GM23338 (cell line): ENCODE results near the gene TTLL5. TPM values are rescaled to one million over a fixed set of nuclear protein-coding genes. Genes with fewer than 3 reads are reported as not detected.

ENCODE experiments used
- ATAC-seq: fragments of 200-7000 bp; cut with Tn5 transposase; 3 replicates; pipeline ENCODE4 v1.9.1; 2020
- DNase-seq: peaks from one replicate; pipeline ENCODE4 v3.0.0-alpha.2; 2015; ENCODE audit warnings: low spot score
- H2AFZ ChIP-seq: fragments of 200-600 bp; sonication (generic); 2 replicates; pipeline ENCODE4 v1.8.0; 2016; ENCODE audit warnings: antibody characterized with exemption, mild to moderate bottlenecking, moderate library complexity
- H3F3A ChIP-seq: fragments of 200-600 bp; sonication (generic); replicated peaks from 2 replicates; pipeline ENCODE4 v1.8.0; 2017; ENCODE audit warnings: antibody characterized with exemption, mixed run types, low read depth
- H3K27ac ChIP-seq: fragments of 200-600 bp; sonication (generic); 2 replicates; pipeline ENCODE4 v1.6.1; 2016; ENCODE audit warnings: low read depth
- H3K27me3 ChIP-seq: fragments of 200-600 bp; sonication (generic); 2 replicates; pipeline ENCODE4 v1.8.0; 2016; ENCODE audit warnings: mild to moderate bottlenecking, mixed run types, moderate library complexity; ENCODE audit not compliant: insufficient read depth
- H3K36me3 ChIP-seq: fragments of 200-600 bp; sonication (generic); 2 replicates; pipeline ENCODE4 v1.8.0; 2016; ENCODE audit warnings: mild to moderate bottlenecking; ENCODE audit not compliant: insufficient read depth
- H3K4me1 ChIP-seq: fragments of 200-600 bp; sonication (generic); 2 replicates; pipeline ENCODE4 v1.8.0; 2016; ENCODE audit warnings: mild to moderate bottlenecking, moderate library complexity; ENCODE audit not compliant: insufficient read depth
- H3K4me2 ChIP-seq: fragments of 200-600 bp; sonication (generic); 2 replicates; pipeline ENCODE4 v1.7.1; 2017; ENCODE audit warnings: mixed run types
- H3K4me3 ChIP-seq: fragments of 200-600 bp; sonication (generic); 2 replicates; pipeline ENCODE4 v1.6.1; 2016; ENCODE audit warnings: mixed run types
- H3K79me2 ChIP-seq: fragments of 200-600 bp; sonication (generic); replicated peaks from 2 replicates; pipeline ENCODE4 v1.8.0; 2017; ENCODE audit warnings: mild to moderate bottlenecking; ENCODE audit not compliant: insufficient read depth
- H3K9me2 ChIP-seq: fragments of 200-600 bp; sonication (generic); 2 replicates; pipeline ENCODE4 v1.8.0; 2017; ENCODE audit not compliant: insufficient read depth
- H4K20me1 ChIP-seq: fragments of 200-600 bp; sonication (generic); replicated peaks from 2 replicates; pipeline ENCODE4 v1.8.0; 2017; ENCODE audit warnings: mild to moderate bottlenecking; ENCODE audit not compliant: insufficient read depth
- H3K27ac Mint-ChIP-seq: 2 replicates; pipeline ENCODE4 v1.8.0; 2020; ENCODE audit warnings: inconsistent platforms, mild to moderate bottlenecking, moderate library complexity, mixed read lengths
- H3K27me3 Mint-ChIP-seq: 3 replicates; pipeline ENCODE4 v1.8.0; 2022; ENCODE audit warnings: low read depth, mild to moderate bottlenecking, moderate library complexity, mixed read lengths, inconsistent platforms; ENCODE audit not compliant: insufficient read depth, poor library complexity
- H3K36me3 Mint-ChIP-seq: 3 replicates; pipeline ENCODE4 v1.8.0; 2021; ENCODE audit warnings: low read depth, mild to moderate bottlenecking, inconsistent platforms, moderate library complexity, mixed read lengths
- H3K4me1 Mint-ChIP-seq: 3 replicates; pipeline ENCODE4 v1.8.0; 2020; ENCODE audit warnings: mild to moderate bottlenecking, inconsistent platforms, mixed read lengths
- H3K4me3 Mint-ChIP-seq: 3 replicates; pipeline ENCODE4 v1.8.0; 2021; ENCODE audit warnings: moderate library complexity, mild to moderate bottlenecking, inconsistent platforms, mixed read lengths
- H3K9me3 Mint-ChIP-seq: 3 replicates; pipeline ENCODE4 v1.8.0; 2020; ENCODE audit warnings: moderate library complexity, mild to moderate bottlenecking, inconsistent platforms, mixed read lengths
- CREB1 ChIP-seq: fragments of 250-450 bp; sonication (Bioruptor Pico); IDR thresholded peaks from 2 replicates; pipeline ENCODE4 v1.5.0; 2020; ENCODE audit warnings: low read depth, mild to moderate bottlenecking, moderate library complexity
- ETS1 ChIP-seq: IDR thresholded peaks from 2 replicates; pipeline ENCODE4 v1.6.1; 2016; ENCODE audit warnings: antibody characterized with exemption
- POLR2AphosphoS5 ChIP-seq: IDR thresholded peaks from 2 replicates; pipeline ENCODE4 v1.6.1; 2016; ENCODE audit warnings: antibody characterized with exemption, low read depth
- ZNF114 ChIP-seq: fragments of 250-450 bp; sonication (Bioruptor Pico); IDR thresholded peaks from 2 replicates; pipeline ENCODE4 v1.5.0; 2020; ENCODE audit warnings: mild to moderate bottlenecking, moderate library complexity
- ZNF462 ChIP-seq: fragments of 250-450 bp; sonication (Bioruptor Pico); IDR thresholded peaks from 2 replicates; pipeline ENCODE4 v1.5.0; 2020; ENCODE audit warnings: mild to moderate bottlenecking, moderate library complexity
- polyA plus RNA-seq: library from polyadenylated mRNA; unstranded; fragments of >200 nt; fragmentation: Nextera tagmentation; extraction: Ambion mirVana; gene quantifications from 2 replicates; pipeline ENCODE4 v1.2.1, GENCODE V29; 2016
- total RNA-seq: library from RNA; depleted of rRNA; stranded (reverse); fragments of >200 nt; shearing (Covaris generic); gene quantifications from 2 replicates; pipeline ENCODE4 v1.2.3, GENCODE V29; 2014
- TF ChIP-seq, protein P1 (sequence below), 2 experiments: fragments of 200-600 bp in 1 of 2; sonication (generic) in 1 of 2; conservative IDR thresholded peaks; 2 replicates each; pipeline versions ENCODE4 v1.5.1 to v1.6.1; 2016 to 2017; ENCODE audit warnings: antibody characterized with exemption in 2 of 2, low read depth in 2 of 2, mild to moderate bottlenecking in 2 of 2, moderate library complexity in 1 of 2

The TTLL5 gene
- total and polyA plus RNA-seq, 2 experiments from 2014 or later = 33.5 to 35.4 TPM

DNA sequence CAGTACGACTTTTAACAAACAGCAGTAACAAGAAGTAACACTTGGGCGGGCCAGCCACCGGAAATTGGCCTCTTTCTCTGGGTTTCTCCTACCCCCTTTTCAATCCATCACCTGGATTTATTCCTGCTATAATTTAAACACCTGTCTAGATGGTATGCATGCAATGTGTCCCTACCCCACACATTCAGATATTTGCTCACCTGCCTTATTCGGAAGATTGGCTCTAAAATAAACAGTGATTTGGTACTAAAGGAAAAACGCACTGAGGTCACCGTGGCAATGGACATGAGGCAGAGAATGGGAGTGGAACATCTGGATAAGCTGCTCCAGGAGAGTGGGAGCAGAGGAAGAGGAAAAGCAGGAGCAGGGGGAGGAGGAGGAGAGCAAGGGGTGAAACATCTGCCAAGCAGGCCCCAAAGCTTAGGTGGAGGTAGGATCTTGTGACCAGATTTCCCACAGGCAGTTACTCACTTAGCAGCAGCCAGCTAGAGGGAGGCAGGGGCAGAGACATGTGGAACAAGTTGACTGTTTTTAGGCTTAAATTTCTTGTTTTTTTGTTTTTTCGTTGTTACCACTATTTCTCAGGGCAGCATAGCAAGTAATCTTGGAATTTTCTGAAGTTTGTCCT lies 150.9 kb downstream of the TTLL5 start:
- no peaks in the 10 kb centered on the region for H3K27me3 Mint-ChIP-seq
- H3K9me2 ChIP-seq = no peaks in the 10 kb centered on the region
- H3K27ac ChIP-seq = peak overlapping the region; percentile 71
- no peaks in the 10 kb centered on the region for H3K9me3 Mint-ChIP-seq
- H3K27ac Mint-ChIP-seq = peak overlapping the region; percentile 86
- no peak overlapping the region for H3K4me3 ChIP-seq
- no peaks in the 10 kb centered on the region for H4K20me1 ChIP-seq
- H3K36me3 Mint-ChIP-seq = 0 out of 3 replicates have a peak, but pooled peaks cover under 1% of the 10 kb centered on the region
- no peaks in the 10 kb centered on the region for H3F3A ChIP-seq
- H3K79me2 ChIP-seq = no peaks in the 10 kb centered on the region
- peak; percentile 81 for ATAC-seq
- H3K4me2 ChIP-seq = peak overlapping the region; percentile 6; the same call in 1 of the 2 replicates
- peak; percentile 53 for DNase-seq
- H3K4me1 ChIP-seq = peaks cover 21% of the 10 kb centered on the region
- no peaks in the 10 kb centered on the region for H3K27me3 ChIP-seq
- H2AFZ ChIP-seq = no peak overlapping the region
- no peaks in the 10 kb centered on the region for H3K36me3 ChIP-seq
- no peak for TF ChIP-seq ZNF114 (CRISPR knock-in tag)
- TF ChIP-seq POLR2AphosphoS5 = no peak
- no peak for TF ChIP-seq ETS1
- TF ChIP-seq, protein P1, sequence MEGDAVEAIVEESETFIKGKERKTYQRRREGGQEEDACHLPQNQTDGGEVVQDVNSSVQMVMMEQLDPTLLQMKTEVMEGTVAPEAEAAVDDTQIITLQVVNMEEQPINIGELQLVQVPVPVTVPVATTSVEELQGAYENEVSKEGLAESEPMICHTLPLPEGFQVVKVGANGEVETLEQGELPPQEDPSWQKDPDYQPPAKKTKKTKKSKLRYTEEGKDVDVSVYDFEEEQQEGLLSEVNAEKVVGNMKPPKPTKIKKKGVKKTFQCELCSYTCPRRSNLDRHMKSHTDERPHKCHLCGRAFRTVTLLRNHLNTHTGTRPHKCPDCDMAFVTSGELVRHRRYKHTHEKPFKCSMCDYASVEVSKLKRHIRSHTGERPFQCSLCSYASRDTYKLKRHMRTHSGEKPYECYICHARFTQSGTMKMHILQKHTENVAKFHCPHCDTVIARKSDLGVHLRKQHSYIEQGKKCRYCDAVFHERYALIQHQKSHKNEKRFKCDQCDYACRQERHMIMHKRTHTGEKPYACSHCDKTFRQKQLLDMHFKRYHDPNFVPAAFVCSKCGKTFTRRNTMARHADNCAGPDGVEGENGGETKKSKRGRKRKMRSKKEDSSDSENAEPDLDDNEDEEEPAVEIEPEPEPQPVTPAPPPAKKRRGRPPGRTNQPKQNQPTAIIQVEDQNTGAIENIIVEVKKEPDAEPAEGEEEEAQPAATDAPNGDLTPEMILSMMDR (conservative IDR thresholded peaks at IDR 0.05; ENCODE audit: low read depth in 2 of 2) = no peak
- no peak for TF ChIP-seq CREB1 (CRISPR knock-in tag)
- TF ChIP-seq ZNF462 (CRISPR knock-in tag) = no peak
- peaks cover 29% of the 10 kb centered on the region for H3K4me1 Mint-ChIP-seq
- peak overlapping the region; percentile 16; the same call in 2 of the 3 replicates for H3K4me3 Mint-ChIP-seq
